Upper lobe of right lung (tissue), 1 donor: ENCODE data around the gene HIVEP3. TPM values are rescaled to one million over a fixed set of nuclear protein-coding genes. Genes with fewer than 3 reads are reported as not detected.

Experiments
- ATAC-seq: fragments of 200-7000 bp; cut with Tn5 transposase; one replicate; pipeline ENCODE4 v1.9.1; 2020; ENCODE audit warnings: mild to moderate bottlenecking, moderate library complexity
- DNase-seq: peaks from one replicate; pipeline ENCODE4 v3.0.0-alpha.2; 2020
- H3K27ac ChIP-seq: fragments of 200-600 bp; one replicate; pipeline ENCODE4 v1.8.0; 2022
- H3K27me3 ChIP-seq: fragments of 200-600 bp; one replicate; pipeline ENCODE4 v1.8.0; 2022; ENCODE audit warnings: mild to moderate bottlenecking
- H3K36me3 ChIP-seq: fragments of 200-600 bp; one replicate; pipeline ENCODE4 v1.8.0; 2022
- H3K4me1 ChIP-seq: fragments of 200-600 bp; one replicate; pipeline ENCODE4 v1.8.0; 2022
- H3K4me3 ChIP-seq: fragments of 200-600 bp; one replicate; pipeline ENCODE4 v1.8.0; 2022; ENCODE audit warnings: mild to moderate bottlenecking
- H3K9me3 ChIP-seq: fragments of 200-600 bp; one replicate; pipeline ENCODE4 v1.8.0; 2022
- CTCF ChIP-seq: fragments of 200-600 bp; IDR thresholded peaks from one replicate; pipeline ENCODE4 v1.8.0; 2022; ENCODE audit warnings: antibody characterized with exemption
- intact Hi-C: fragments of 100-400 bp; cut with DNase I; formaldehyde crosslinking; loops from one replicate; pipeline ENCODE4 v1.11.0; 2022
- total RNA-seq: library from RNA; stranded (reverse); fragmentation: NEBNext Ultra II Directional; extraction: Animal tissue kit (Norgen Biotek cat#: 25700); gene quantifications from one replicate; pipeline ENCODE4 v1.2.1, GENCODE V29; 2021
- donor health status: DM: no; HTN: yes; CAD: no; lungs with severe emphysema.

The HIVEP3 gene
- total RNA-seq, 1 donor from 2014 or later: 16.6 TPM

- TF ChIP-seq CTCF: no peak
- DNase-seq: no peak
- Histone ChIP-seq H3K27me3 (no peaks in the 10 kb centered on the region), H3K27ac (no peak overlapping the region), H3K36me3 (no peaks in the 10 kb centered on the region), H3K9me3 (no peaks in the 10 kb centered on the region), H3K4me3 (no peak overlapping the region), H3K4me1 (peaks cover 17% of the 10 kb centered on the region)
- intact Hi-C loops: no loop called here
- no peak for ATAC-seq
These were observed 306.7 kb downstream of the HIVEP3 start for GRCh38 chr1:41611932-41612450.

- Histone ChIP-seq H3K27ac (no peak overlapping the region), H3K9me3 (no peaks in the 10 kb centered on the region), H3K36me3 (no peaks in the 10 kb centered on the region), H3K4me3 (no peak overlapping the region), H3K4me1 (peaks cover 17% of the 10 kb centered on the region), H3K27me3 (no peaks in the 10 kb centered on the region)
- DNase-seq: no peak
- intact Hi-C loops: no loop called here
- ATAC-seq: no peak
- no peak for TF ChIP-seq CTCF
These were observed 307.4 kb downstream of the HIVEP3 start for GRCh38 chr1:41611068-41611931.

GRCh38 chr1:41610361-41610760 lies 308.4 kb downstream of the HIVEP3 start:
- no peak for DNase-seq
- peaks cover 17% of the 10 kb centered on the region for H3K4me1 ChIP-seq
- no peak for TF ChIP-seq CTCF
- H3K9me3 ChIP-seq: no peaks in the 10 kb centered on the region
- no peak for ATAC-seq
- no peaks in the 10 kb centered on the region for H3K27me3 ChIP-seq
- no peak overlapping the region for H3K4me3 ChIP-seq
- no peaks in the 10 kb centered on the region for H3K36me3 ChIP-seq
- intact Hi-C loops: no loop called here
- no peak overlapping the region for H3K27ac ChIP-seq

GRCh38 chr1:41609166-41609883 lies 309.4 kb downstream of the HIVEP3 start:
- H3K4me3 ChIP-seq: no peak overlapping the region
- intact Hi-C loops: no loop called here
- no peaks in the 10 kb centered on the region for H3K9me3 ChIP-seq
- TF ChIP-seq CTCF: no peak
- H3K27me3 ChIP-seq: no peaks in the 10 kb centered on the region
- DNase-seq: no peak
- ATAC-seq: no peak
- no peaks in the 10 kb centered on the region for H3K36me3 ChIP-seq
- peaks cover 17% of the 10 kb centered on the region for H3K4me1 ChIP-seq
- no peak overlapping the region for H3K27ac ChIP-seq

- Histone ChIP-seq H3K4me1 (peaks cover 12% of the 10 kb centered on the region), H3K27me3 (no peaks in the 10 kb centered on the region), H3K9me3 (no peaks in the 10 kb centered on the region), H3K36me3 (no peaks in the 10 kb centered on the region), H3K27ac (no peak overlapping the region), H3K4me3 (no peak overlapping the region)
- ATAC-seq (peak; percentile 75), DNase-seq (no peak)
- TF ChIP-seq CTCF: no peak
- intact Hi-C loops: no loop called here
These were observed 310.5 kb downstream of the HIVEP3 start for GRCh38 chr1:41608211-41608610.
